LNCAP (cell line): ENCODE measurements around the gene GRM6.

Experiments used
- TF ChIP-seq, protein P1 (sequence below): fragments of 450-650 bp; IDR thresholded peaks from 2 replicates; pipeline ENCODE4 v1.5.1; 2017; ENCODE audit warnings: mild to moderate bottlenecking

Gene GRM6

DNA sequence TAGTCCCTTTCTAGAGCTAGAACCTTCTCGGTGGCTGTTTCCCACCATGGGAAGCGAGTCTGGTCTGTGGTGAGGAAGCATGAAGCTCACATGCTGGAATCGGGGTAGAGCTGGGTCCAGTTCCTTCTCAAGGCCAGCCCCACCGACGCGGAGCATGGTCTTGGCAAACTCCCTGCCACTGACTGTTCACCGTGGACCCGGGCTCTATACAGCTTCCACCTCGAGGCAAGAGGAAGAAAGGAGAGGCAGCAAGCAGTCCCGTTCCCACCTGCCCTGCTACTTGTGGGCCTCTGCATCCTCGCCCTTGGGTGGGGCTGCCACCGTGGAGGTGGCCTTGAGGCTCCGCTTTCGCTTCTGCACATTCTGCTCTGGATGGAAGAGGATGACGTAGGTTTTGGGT is 13.7 kb downstream of the GRM6 start:
- TF ChIP-seq, protein P1, sequence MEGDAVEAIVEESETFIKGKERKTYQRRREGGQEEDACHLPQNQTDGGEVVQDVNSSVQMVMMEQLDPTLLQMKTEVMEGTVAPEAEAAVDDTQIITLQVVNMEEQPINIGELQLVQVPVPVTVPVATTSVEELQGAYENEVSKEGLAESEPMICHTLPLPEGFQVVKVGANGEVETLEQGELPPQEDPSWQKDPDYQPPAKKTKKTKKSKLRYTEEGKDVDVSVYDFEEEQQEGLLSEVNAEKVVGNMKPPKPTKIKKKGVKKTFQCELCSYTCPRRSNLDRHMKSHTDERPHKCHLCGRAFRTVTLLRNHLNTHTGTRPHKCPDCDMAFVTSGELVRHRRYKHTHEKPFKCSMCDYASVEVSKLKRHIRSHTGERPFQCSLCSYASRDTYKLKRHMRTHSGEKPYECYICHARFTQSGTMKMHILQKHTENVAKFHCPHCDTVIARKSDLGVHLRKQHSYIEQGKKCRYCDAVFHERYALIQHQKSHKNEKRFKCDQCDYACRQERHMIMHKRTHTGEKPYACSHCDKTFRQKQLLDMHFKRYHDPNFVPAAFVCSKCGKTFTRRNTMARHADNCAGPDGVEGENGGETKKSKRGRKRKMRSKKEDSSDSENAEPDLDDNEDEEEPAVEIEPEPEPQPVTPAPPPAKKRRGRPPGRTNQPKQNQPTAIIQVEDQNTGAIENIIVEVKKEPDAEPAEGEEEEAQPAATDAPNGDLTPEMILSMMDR = no peak

DNA sequence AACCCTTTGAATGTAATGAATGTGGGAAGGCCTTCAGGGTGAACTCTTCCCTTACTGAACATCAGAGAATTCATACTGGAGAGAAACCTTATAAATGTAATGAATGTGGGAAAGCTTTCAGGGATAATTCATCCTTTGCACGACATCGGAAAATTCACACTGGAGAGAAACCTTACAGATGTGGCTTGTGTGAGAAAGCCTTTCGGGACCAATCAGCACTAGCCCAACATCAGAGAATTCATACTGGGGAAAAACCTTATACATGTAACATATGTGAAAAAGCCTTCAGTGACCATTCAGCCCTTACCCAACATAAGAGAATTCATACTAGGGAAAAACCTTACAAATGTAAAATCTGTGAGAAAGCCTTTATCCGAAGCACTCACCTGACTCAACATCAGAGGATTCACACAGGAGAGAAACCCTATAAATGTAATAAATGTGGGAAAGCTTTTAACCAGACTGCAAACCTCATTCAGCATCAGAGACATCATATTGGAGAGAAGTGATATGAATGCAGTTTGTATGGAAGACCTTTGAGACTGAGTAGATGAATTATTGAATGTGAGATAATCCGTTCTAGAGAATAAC is 29.6 kb downstream of the GRM6 start:
- TF ChIP-seq, protein P1 = no peak

DNA sequence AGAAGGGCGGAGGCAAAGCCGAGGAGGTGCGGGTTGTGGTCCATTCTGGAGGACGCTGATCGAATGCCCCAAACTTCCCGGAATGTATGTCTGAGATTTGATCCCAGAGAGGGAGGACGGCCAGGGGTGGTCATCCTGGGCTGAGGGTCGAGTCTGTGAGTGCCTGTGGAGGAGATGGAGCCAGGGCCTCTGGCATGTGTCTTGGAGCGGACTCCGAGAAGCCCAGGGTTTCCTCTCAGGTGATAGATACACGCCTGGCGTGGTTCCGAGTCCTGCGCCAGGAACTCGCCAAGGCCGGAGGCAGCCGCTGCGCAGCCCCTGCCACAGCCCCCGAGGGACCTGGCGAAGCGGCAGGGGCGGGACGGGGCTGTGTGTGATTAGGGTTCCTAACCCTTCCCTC is 53.8 kb downstream of the GRM6 start:
- TF ChIP-seq, protein P1 = no peak

DNA sequence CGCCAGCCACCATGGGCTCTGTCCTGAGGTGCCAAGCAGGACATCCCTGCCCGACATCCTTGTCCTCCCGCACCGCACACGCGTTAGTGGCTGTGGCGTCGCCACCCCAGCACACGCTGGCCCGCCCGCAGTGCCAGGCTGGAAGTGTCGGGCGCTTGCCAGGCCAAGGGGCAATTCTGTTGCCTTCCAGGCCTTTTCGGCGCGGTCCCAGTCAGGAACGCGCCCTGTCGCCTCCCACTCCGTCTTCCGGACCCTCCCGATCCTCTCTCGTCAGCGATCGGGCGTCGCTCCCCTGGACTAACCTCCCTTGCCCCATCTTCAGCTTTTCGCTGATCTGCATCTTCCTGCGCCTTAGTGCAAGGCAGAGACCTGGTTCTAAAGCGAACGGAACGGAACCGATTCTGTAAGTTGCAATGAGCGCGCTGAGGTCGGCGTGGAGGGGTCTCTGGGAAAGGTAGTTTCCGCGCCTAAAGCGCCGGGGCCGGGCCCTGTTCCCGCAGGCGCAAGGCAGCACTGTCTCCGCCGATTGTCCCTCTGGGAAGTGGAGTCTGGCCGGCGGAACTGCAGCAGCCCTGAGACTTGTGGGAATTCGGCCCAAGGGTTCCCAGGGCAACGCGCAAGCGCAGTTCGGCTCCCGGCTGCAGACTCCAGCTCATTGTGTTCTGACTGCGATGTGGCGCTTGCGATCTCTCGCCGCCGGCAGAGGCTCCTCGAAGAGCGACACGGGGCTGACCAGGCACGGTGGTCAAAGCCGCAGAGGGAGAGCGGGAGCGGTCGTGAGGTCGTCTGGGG is 54.4 kb downstream of the GRM6 start, which contains the start of gene ZNF454:
TSS of gene ZNF454 (plus strand) at position 630 of the 792 bp plus-strand sequence. CDS start 1,594 bp downstream, outside the sequence.
- TF ChIP-seq, protein P1 = no peak

DNA sequence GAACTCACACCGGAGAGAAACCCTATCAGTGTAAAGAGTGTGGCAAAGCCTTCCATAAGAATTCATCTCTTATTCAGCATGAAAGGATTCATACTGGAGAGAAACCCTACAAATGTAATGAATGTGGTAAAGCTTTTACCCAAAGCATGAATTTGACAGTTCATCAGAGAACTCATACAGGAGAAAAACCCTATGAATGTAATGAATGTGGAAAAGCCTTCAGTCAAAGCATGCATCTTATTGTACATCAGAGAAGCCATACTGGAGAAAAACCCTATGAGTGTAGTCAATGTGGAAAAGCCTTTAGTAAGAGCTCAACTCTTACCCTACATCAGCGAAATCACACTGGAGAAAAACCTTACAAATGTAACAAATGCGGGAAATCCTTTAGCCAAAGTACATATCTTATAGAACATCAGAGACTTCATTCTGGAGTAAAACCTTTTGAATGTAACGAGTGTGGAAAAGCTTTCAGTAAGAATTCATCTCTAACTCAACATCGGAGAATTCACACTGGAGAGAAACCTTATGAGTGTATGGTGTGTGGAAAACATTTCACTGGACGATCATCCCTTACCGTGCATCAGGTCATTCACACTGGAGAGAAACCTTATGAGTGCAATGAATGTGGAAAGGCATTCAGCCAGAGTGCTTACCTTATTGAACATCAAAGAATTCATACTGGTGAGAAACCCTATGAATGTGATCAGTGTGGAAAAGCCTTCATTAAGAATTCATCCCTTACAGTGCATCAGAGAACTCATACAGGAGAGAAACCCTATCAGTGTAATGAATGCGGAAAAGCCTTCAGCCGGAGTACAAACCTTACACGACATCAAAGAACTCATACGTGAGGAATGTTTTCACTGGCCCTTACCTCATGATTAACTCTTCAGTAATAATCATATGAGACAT is 63.0 kb downstream of the GRM6 start:
- TF ChIP-seq, protein P1 = no peak
